Measurements from ENCODE around the gene ACRV1.

GRCh38 chr11:125649465-125650166 is 31.0 kb downstream of the ACRV1 start:
- TF ChIP-seq CTCF (IDR thresholded peaks at IDR 0.05): no peak
- TF ChIP-seq TCF7L2 (IDR thresholded peaks at IDR 0.05; ENCODE audit: low read depth, low read length): no peak
- TF ChIP-seq REST (IDR thresholded peaks at IDR 0.05; ENCODE audit: insufficient read depth in 1 of 2, low read depth in 2 of 2, low read length in 1 of 2): no peak
- TF ChIP-seq POLR2AphosphoS5 (IDR thresholded peaks at IDR 0.05; ENCODE audit: low read depth, low read length): no peak
- no peak for TF ChIP-seq SIN3A (IDR thresholded peaks at IDR 0.05; ENCODE audit: borderline replicate concordance, insufficient read depth, low read depth, low read length)
